Smooth muscle cell (in vitro differentiated cells): ENCODE results near the gene SELENOI. TPM values are rescaled to one million over a fixed set of nuclear protein-coding genes. Genes with fewer than 3 reads are reported as not detected.
"Not testable (repeated sequence)": the region's sequence is repeated elsewhere in the genome, so short reads cannot be mapped to it uniquely, and the experiment has no call there.

Experiments
- DNase-seq: peaks from one replicate; lab custom pipeline; 2025; ENCODE audit not compliant: unreplicated experiment; lab: John Stamatoyannopoulos, UW
- H2AFZ ChIP-seq: fragments of 200-600 bp; sonication (generic); 2 replicates; pipeline ENCODE4 v1.6.0; 2016; ENCODE audit warnings: antibody characterized with exemption, low read depth, mild to moderate bottlenecking
- H3F3A ChIP-seq: fragments of 200-600 bp; sonication (generic); 2 replicates; pipeline ENCODE4 v1.6.0; 2017; ENCODE audit warnings: antibody characterized with exemption, low read depth
- H3K27ac ChIP-seq: fragments of 200-600 bp; sonication (generic); 2 replicates; pipeline ENCODE4 v1.5.1; 2016; ENCODE audit warnings: low read depth, mild to moderate bottlenecking
- H3K27me3 ChIP-seq: fragments of 200-600 bp; sonication (generic); 2 replicates; pipeline ENCODE4 v1.6.1; 2016; ENCODE audit warnings: low read depth, mild to moderate bottlenecking
- H3K36me3 ChIP-seq: fragments of 200-600 bp; sonication (generic); 2 replicates; pipeline ENCODE4 v1.5.1; 2016; ENCODE audit warnings: low read depth
- H3K4me1 ChIP-seq: fragments of 200-600 bp; sonication (generic); 2 replicates; pipeline ENCODE4 v1.5.1; 2016; ENCODE audit warnings: low read depth
- H3K4me2 ChIP-seq: fragments of 200-600 bp; sonication (generic); 2 replicates; pipeline ENCODE4 v1.6.0; 2016; ENCODE audit warnings: mild to moderate bottlenecking
- H3K4me3 ChIP-seq: fragments of 200-600 bp; sonication (generic); 2 replicates; pipeline ENCODE4 v1.5.1; 2016; ENCODE audit warnings: mild to moderate bottlenecking
- H3K79me2 ChIP-seq: fragments of 200-600 bp; sonication (generic); 2 replicates; pipeline ENCODE4 v1.6.0; 2016; ENCODE audit warnings: low read depth, mild to moderate bottlenecking
- H3K9ac ChIP-seq: fragments of 200-600 bp; sonication (generic); 2 replicates; pipeline ENCODE4 v1.6.0; 2016; ENCODE audit warnings: low read depth
- H3K9me3 ChIP-seq: fragments of 200-600 bp; sonication (generic); replicated peaks from 2 replicates; pipeline ENCODE4 v1.5.1; 2016; ENCODE audit warnings: low read depth
- H4K20me1 ChIP-seq: fragments of 200-600 bp; sonication (generic); 2 replicates; pipeline ENCODE4 v1.6.0; 2016; ENCODE audit warnings: low read depth
- CTCF ChIP-seq: fragments of 200-600 bp; sonication (generic); IDR thresholded peaks from 2 replicates; pipeline ENCODE4 v1.5.1; 2017; ENCODE audit warnings: borderline replicate concordance, mild to moderate bottlenecking, antibody characterized with exemption; ENCODE audit not compliant: insufficient read depth, poor library complexity, severe bottlenecking
- WGBS: methylation state at CpG from one replicate; pipeline ENCODE4 v1.1.7; 2016; ENCODE audit warnings: low lambda C conversion rate; 5-methylcytosine and 5-hydroxymethylcytosine counted together
- polyA plus RNA-seq: library from polyadenylated mRNA; unstranded; fragments of >200 nt; fragmentation: Nextera tagmentation; extraction: Ambion mirVana; gene quantifications from 2 replicates; pipeline ENCODE4 v1.2.1, GENCODE V29; 2016
- total RNA-seq: library from RNA; depleted of rRNA; stranded (reverse); fragments of >200 nt; gene quantifications from 2 replicates; pipeline ENCODE4 v1.2.3, GENCODE V29; 2014

Gene SELENOI
- total and polyA plus RNA-seq, 2 experiments from 2014 or later: 3.3 to 26.3 TPM

- Histone ChIP-seq H3K9ac (no peak overlapping the region), H3K9me3 (no peaks in the 10 kb centered on the region), H3K4me2 (no peak overlapping the region), H3K79me2 (peaks cover 69% of the 10 kb centered on the region), H4K20me1 (peaks cover 75% of the 10 kb centered on the region), H3K36me3 (peaks cover 8% of the 10 kb centered on the region), H3F3A (no peaks in the 10 kb centered on the region), H3K4me1 (peaks cover 18% of the 10 kb centered on the region), H3K4me3 (no peak overlapping the region), H3K27ac (no peak overlapping the region), H3K27me3 (no peaks in the 10 kb centered on the region), H2AFZ (no peak overlapping the region)
- no peak for DNase-seq
- 93% methylated on average over 3 of the region's 3 CpGs for WGBS
- TF ChIP-seq CTCF: no peak
These were observed 18.0 kb downstream of the SELENOI start for GRCh38 chr2:26363958-26364357.

DNA sequence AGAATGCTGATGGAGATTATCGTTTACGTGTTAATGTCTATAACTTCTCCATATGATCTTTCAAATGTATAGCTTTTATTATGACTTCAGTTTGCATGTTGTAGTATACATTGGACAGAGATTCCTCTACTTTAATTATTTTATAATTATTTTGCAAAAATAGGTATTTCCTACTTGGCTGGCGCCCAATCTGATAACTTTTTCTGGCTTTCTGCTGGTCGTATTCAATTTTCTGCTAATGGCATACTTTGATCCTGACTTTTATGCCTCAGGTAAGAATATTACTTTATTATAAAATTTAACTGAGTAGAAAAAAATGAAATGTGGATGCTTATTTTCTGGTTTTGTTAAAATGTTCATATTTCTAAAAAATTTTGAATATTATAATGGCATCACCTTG is 18.7 kb downstream of the SELENOI start:
- Histone ChIP-seq H3K79me2 (peaks cover 61% of the 10 kb centered on the region), H3K36me3 (peaks cover 8% of the 10 kb centered on the region)
- 96% methylated on average over 4 of the region's 4 CpGs for WGBS

DNA sequence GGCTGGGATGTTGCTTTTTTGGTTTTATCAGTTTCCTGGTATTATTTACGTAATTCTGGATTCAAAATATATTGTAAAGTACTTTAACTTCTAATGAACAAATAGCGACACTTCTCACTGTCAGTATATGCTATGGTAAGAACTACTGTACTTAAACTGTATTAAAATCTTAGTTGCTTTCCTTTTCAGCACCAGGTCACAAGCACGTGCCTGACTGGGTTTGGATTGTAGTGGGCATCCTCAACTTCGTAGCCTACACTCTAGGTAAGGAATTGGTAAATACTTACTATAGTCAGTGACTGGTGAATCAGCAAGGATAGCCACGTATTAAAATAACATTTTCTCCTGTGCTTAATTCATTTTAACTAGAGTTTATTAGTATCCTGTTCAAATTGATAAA is 21.0 kb downstream of the SELENOI start:
- Histone ChIP-seq H3F3A (no peaks in the 10 kb centered on the region), H3K27ac (no peak overlapping the region), H3K4me2 (no peak overlapping the region), H4K20me1 (peaks cover 45% of the 10 kb centered on the region), H3K36me3 (peaks cover 8% of the 10 kb centered on the region), H3K4me1 (peaks cover 23% of the 10 kb centered on the region), H3K27me3 (no peaks in the 10 kb centered on the region), H3K9me3 (no peaks in the 10 kb centered on the region), H3K4me3 (no peak overlapping the region), H3K79me2 (peaks cover 40% of the 10 kb centered on the region), H2AFZ (no peak overlapping the region), H3K9ac (no peak overlapping the region)
- TF ChIP-seq CTCF: no peak
- WGBS: 98% methylated on average over 5 of the region's 5 CpGs
- no peak for DNase-seq

More for the DNA sequence above, 18.7 kb downstream of the SELENOI start:
- Histone ChIP-seq H3K27ac (no peak overlapping the region), H3K4me1 (peaks cover 23% of the 10 kb centered on the region), H3K4me2 (no peak overlapping the region), H4K20me1 (peaks cover 68% of the 10 kb centered on the region), H3K4me3 (no peak overlapping the region), H2AFZ (no peak overlapping the region), H3K9me3 (no peaks in the 10 kb centered on the region), H3K27me3 (no peaks in the 10 kb centered on the region), H3F3A (no peaks in the 10 kb centered on the region), H3K9ac (no peak overlapping the region)
- DNase-seq: no peak
- no peak for TF ChIP-seq CTCF

DNA sequence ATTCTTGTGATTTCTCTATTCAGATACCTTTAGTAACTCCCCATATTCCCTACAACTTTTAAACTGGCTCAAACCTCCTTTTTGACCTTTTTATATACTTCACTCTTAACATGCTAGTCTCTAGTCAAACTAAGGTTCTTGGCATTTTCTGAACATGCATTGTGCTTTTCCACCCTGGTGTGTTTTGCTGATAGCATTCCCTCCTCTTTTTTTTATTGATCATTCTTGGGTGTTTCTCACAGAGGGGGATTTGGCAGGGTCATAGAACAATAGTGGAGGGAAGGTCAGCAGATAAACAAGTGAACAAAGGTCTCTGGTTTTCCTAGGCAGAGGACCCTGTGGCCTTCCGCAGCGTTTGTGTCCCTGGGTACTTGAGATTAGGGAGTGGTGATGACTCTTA is 23.7 kb downstream of the SELENOI start:
- H3K4me3 ChIP-seq, H3K27ac ChIP-seq, H3K27me3 ChIP-seq, H3K9ac ChIP-seq, DNase-seq, H3K9me3 ChIP-seq, H3K4me2 ChIP-seq, H3F3A ChIP-seq, H2AFZ ChIP-seq: not testable (repeated sequence)
- WGBS: 63% methylated on average over 2 of the region's 2 CpGs
- Histone ChIP-seq H4K20me1 (peaks cover 18% of the 10 kb centered on the region), H3K4me1 (peaks cover 23% of the 10 kb centered on the region), H3K79me2 (peaks cover 18% of the 10 kb centered on the region), H3K36me3 (peaks cover 11% of the 10 kb centered on the region)

- not testable (repeated sequence) for H3K9ac ChIP-seq
- peaks cover 11% of the 10 kb centered on the region for H3K36me3 ChIP-seq
These were observed 25.0 kb downstream of the SELENOI start for GRCh38 chr2:26370909-26371308.

More at GRCh38 chr2:26370909-26371308, 25.0 kb downstream of the SELENOI start:
- not testable (repeated sequence) for DNase-seq, H3K79me2 ChIP-seq, H3K4me2 ChIP-seq, H3K9me3 ChIP-seq, H3F3A ChIP-seq, H3K27me3 ChIP-seq, H3K27ac ChIP-seq, H4K20me1 ChIP-seq, H3K4me3 ChIP-seq, H2AFZ ChIP-seq
- WGBS: 94% methylated on average over 7 of the region's 31 CpGs
- peaks cover 23% of the 10 kb centered on the region for H3K4me1 ChIP-seq
